Heart left ventricle (tissue), 13 donors: ENCODE measurements around the gene CFI.

Experiments
- CTCF ChIP-seq, 12 donors: fragments of 200-600 bp; sonication (generic) in 4 of 12; IDR thresholded peaks; one replicate each; pipeline versions ENCODE4 v1.5.0 to v1.8.0; 2018 to 2022; ENCODE audit warnings: antibody characterized with exemption in 12 of 12, mild to moderate bottlenecking in 5 of 12
- POLR2A ChIP-seq, 2 donors: fragments of 450-650 bp; IDR thresholded peaks; one replicate each; pipeline ENCODE4 v1.6.1; 2017; ENCODE audit warnings: antibody characterized with exemption in 2 of 2, mild to moderate bottlenecking in 2 of 2, moderate library complexity in 2 of 2
- donor health status: ischemic (EF 13 %, LVEDD 7.1; RV severe dilation, severe dysfunction).
- donor health status: DM: no; HTN: yes; CAD: no.
- donor health status: DM: no; HTN: no; CAD: no.
- donor health status: ischemic (EF 25% LVEDD 6.9; RV normal size, moderate dysfunction).
- donor health status: ischemic (EF 25% LVEDD 5.7; RV mildly dilated, moderate dysfunction).
- donor health status: ischemic (EF 35%, LVEDD 5.7; RV mildly dilated, moderate dysfunction).
- donor health status: nonischemic (EF 11% LVEDD 7.7; RV severe dilation, severe dysfunction).
- donor health status: DM: yes; HTN: yes; CAD: no.
- donor health status: PGD.
- donor health status: ischemic (EF 29% LVEDD 5.4; RV normal size, mild dysfunction).
- donor health status: nonischemic (EF 23%, LVEDD 6.1; RV moderate dilation, normal function).

DNA sequence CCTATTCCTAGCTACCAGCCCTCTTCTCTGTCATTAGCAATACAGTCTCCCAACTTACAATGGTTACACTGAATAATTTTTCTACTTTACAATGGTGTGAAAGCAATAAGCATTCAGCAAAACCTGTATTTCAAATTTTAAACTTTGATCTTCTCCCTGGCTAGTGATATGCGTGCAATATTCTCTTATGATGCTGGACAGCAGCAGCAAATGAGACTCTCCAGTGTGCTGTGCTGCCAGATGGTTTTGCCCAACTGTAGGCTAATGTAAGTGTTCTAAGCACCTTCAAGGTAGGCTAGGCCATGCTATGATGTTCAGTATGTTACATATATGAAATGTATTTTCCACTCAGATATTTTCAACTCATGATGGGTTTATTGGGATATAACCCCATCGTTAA, 7.9 kb upstream of the CFI start:
- TF ChIP-seq CTCF (IDR thresholded peaks at IDR 0.05) = no peak
- TF ChIP-seq POLR2A (IDR thresholded peaks at IDR 0.05) = no peak
